NAMALWA (cell line): ENCODE measurements around the gene RNU1-3.
"Not testable (repeated sequence)": the region's sequence is repeated elsewhere in the genome, so short reads cannot be mapped to it uniquely, and the experiment has no call there.

Experiments
- DNase-seq: peaks from one replicate; pipeline ENCODE4 v3.0.0-alpha.2; 2015; ENCODE audit warnings: low spot score

The RNU1-3 gene

GRCh38 chr1:16693449-16694307 lies 26.9 kb upstream of the RNU1-3 start:
- not testable (repeated sequence) for DNase-seq

GRCh38 chr1:16692717-16693448 lies 26.1 kb upstream of the RNU1-3 start:
- DNase-seq = not testable (repeated sequence)

GRCh38 chr1:16692283-16692682 lies 25.5 kb upstream of the RNU1-3 start:
- DNase-seq = not testable (repeated sequence)

DNA sequence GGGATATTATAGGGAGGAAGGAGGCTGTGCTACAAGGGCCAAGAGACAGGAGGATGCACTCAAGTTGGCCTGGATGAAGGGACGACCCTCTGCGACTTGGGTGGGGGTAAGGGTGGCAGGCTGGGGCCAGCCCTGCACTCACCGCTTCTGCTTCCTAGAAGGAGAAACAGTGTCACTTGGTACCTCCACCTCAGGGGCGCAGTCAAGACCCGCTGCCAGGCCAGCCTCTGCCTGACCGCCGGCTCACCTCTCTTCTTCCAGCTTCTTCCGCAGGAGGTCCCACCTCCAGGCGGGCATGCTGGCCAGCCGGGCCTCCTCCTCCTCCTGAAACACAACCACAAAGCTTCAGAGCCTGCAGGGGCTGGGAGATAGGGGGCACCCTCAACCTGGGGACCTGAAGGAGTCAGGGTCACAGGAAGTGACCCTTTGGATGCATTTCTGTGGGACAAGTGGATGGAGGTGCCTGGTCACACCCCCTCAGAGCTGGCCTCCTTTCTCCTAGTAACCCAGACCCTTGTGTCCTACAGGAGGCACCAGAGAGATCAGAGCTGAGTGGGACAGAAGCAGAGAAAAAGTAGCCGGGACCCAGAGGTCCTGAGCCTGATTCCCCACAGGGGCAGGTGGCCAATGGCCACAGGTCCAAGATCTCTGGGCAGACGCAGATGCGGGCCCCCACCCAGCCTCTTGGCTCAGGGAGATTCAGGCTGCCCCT lies 24.4 kb upstream of the RNU1-3 start:
- DNase-seq = not testable (repeated sequence)

DNA sequence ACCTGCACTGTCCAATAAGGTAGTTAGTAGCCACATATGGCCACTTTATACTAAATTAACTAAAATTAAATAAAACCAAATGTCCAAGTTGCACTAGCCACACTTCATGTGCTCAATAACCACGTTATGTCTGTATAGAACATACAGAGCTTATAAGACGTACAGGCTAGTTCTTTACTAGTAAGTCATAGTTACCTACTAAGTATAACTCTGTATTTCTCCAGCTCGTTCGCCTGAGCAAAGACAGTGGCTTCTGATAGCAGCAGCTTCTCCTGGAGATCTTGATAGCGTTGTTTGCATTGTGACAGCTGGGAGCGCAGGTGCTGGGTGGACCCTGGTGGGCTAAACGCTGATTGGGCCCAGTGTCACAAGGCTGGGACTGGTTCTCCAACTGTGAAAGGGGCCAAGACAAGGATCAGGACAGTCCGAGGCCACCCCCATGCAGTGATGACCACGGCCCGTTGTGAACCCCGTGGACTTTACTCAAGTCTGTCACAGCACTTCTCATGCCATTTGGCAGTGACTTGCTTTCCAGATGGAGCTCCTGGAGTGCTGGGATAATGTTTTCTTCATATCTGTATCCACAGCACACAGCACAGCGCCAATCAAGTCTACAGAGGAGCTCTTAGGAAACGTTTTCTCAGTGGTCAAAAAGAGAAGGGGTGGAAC lies 20.5 kb upstream of the RNU1-3 start:
- DNase-seq = not testable (repeated sequence)

DNA sequence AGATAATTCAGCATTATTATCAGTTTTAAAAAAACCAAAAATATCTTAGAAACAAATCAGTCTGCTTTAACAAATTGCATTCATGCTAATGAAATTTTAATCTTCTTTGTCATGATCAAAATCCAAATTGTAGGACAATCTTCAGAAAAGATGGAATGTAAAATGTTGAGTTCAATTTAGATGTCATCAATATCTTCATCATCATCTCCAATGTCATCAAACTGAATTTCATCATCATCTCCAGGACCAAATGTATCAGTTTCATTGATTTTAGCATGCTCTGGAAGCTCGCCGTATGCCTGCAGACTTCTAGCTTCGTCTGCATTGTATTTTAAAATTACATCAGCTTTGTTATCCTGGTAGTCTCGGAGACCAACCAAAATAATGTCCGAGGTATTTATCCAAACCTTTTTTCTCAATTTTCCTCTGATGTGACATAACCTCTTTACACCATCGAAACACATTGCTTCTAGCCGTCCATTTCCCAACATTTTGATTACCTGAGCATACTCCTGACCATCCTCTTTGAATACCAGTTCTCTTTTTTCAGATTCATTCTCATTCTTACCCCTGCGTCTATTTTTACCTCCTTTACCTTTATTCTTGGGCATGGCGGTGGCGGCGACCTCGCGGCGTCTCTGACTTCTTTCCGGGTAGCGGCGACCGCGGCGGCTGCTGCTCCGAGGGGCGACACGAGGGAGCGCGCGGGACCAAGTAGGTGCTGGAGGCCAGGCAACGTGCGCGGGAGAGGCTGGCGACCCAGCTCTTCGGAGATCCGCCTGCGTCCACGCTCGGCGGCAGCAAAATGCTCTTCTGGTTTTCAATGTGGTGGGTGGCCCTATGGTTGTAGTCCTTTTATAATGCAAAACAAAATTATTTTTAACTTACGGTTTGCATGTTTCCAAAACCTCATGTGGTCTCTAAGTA lies 19.0 kb upstream of the RNU1-3 start:
- peak; percentile 71 for DNase-seq

DNA sequence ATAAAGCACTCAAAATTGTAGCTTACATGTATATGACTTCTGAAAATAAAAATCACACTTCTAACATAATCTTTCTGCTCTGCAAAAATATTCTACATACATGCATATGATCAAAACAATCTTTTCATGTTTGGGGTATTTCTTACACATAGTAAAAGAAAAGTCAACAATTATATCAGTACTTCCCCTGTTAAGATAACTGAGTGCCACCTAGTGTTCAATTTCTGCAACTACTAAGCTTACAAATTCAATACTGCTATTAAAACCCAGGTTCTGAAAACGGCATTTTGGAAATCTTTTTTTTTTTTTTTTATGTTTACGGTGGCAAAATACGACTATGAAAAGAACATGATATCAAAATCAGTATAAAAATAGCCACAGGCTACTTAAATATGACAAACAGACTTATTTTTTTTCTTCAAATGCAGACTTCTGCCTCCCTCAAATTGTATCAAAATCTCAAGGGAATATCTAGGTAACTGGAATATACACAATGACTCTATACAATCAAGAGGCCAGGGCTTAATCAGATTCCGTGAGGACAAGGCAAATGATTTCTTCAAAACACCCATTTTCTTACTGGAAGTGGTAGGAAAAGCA lies 18.1 kb upstream of the RNU1-3 start:
- not testable (repeated sequence) for DNase-seq

DNA sequence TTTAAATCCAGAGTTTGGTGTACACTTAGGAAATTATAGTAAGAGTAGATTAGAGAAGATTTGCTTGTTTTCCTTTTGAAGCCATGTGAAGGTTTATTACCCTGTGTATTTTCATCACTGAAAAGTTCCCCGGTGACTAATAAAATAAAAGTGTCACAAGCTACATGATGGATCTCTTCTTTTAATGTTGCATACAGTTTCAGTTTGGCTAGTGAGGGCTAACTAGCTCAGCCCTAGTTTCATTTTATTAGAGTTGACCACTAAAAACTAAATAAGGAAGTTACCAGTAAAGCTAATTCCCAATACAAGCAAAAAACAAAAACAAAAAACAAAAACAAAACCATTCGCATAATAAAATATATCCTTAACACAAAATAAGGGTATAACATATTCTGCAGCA lies 17.4 kb upstream of the RNU1-3 start:
- peak; percentile 25 for DNase-seq

DNA sequence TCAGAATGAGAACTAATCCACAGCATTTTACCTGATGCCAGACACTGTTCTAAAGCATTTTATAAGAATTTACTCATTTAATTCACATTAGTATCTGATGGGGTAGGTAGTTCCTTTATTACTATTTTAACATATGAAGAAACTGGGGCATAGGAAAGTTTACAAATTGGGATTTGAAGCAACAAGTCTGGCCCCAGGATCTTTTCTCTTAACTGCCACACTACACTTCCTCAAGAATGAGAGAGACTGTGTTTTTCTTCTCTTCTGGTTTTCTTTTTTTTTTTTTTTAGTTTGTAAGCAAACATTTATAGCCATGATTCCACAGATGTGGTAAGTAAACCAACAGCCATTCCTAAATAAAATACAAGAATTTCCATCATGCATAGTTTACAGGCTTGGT lies 16.1 kb upstream of the RNU1-3 start:
- not testable (repeated sequence) for DNase-seq

DNA sequence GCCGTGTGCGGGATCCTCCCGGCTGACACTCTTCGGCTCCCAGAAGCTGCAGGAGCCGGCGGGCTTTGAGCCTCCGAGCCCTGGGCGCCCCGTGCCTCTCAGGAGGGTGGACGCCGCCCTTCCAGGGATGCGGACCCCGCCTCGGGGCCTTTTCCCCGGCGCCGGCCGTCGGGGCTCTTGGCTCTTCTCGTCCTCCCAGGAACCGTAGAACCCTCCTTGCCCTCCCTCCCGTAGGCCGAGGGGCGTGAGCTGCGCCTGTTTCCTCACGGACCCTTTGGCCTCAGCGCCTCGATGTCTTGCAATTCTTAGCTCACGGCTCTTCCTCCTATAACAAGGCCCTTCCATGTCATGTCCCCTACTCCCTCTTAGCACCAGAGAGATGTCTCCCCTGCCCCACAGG lies 13.6 kb upstream of the RNU1-3 start:
- not testable (repeated sequence) for DNase-seq

- peak; percentile 75 for DNase-seq
These were observed 11.0 kb upstream of the RNU1-3 start for GRCh38 chr1:16677552-16678431.

DNA sequence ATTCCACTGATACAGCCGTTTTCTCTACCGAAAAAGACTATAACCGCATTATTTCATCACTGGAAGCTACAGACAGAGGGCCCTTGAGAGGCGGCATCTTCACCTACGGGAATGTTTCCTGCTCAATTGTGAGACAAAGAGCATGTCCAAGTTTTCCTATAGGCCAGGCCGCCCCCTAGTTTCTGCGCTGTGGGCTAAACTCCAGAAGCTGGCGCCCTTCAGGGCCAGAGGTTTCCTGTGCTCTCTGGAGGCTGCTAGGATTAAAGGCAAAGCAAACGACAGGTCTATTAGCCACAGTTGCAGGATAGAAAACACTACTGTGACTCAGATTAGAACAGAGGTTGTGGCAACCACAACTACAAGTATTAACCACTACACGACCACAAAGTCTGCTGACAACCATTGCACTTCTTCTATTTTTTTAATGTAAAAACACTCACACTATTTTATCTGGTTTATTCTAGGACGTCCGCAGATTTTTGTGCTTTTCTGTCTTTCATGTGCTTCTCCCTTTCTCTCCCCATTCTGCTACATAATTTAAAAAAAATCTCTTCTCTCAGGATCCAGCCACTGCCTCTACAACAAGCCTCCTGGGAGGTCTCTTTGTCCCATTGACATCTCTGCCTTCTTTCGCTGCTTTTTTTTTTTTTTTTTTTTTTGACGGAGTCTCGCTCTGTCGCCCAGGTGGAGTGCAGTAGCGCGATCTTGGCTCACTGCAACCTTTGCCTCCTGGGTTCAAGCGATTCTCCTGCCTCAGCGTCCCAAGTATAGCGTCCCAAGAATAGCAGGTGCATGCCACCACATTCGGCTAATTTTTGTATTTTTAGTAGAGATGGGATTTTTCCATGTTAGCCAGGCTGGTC lies 10.1 kb upstream of the RNU1-3 start:
- peak; percentile 37 for DNase-seq

- DNase-seq = not testable (repeated sequence)
These were observed 8.4 kb upstream of the RNU1-3 start for GRCh38 chr1:16675118-16675510.

DNA sequence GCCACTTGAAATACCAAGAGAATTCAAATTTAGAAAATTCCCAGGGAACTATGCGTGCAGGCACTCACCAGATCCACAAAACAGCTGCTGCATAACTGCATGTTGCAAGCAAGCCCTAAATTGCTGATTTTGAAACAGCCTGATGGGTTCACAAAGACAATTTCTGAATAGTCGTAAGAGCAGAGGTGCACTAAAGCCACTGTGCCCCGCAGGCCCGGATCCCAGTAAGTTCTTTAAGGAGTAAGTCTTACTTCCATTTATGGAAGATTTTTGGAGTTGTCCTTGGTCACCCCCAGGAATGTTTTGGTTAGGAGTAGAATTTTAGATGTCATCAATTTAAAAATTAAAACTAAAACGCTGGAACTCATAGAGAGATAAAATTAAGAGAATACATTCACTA lies 7.2 kb upstream of the RNU1-3 start:
- DNase-seq = not testable (repeated sequence)

GRCh38 chr1:16665836-16666235 lies 912 bp downstream of the RNU1-3 start:
- not testable (repeated sequence) for DNase-seq

DNA sequence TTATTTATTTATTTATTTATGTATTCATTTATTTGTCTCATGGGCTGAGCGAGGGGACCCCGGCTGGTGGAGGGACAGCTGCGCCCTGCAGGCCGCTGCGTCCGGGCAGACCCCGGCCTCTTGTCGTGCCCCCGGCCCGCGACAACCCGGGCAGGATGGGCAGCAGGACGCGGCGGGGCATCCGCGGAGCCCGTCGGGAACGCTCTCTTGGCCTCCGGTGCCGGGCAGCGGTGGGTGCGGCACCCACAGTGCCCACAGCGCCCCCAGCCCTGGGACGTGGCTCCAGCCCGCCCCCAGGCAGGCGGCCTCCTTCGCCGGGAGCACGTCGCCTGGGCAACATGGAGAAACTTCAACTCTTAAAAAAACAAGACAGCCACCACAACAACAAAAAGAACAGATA lies 8.5 kb downstream of the RNU1-3 start:
- not testable (repeated sequence) for DNase-seq

- DNase-seq = not testable (repeated sequence)
These were observed 9.6 kb downstream of the RNU1-3 start for GRCh38 chr1:16656981-16657683.

DNA sequence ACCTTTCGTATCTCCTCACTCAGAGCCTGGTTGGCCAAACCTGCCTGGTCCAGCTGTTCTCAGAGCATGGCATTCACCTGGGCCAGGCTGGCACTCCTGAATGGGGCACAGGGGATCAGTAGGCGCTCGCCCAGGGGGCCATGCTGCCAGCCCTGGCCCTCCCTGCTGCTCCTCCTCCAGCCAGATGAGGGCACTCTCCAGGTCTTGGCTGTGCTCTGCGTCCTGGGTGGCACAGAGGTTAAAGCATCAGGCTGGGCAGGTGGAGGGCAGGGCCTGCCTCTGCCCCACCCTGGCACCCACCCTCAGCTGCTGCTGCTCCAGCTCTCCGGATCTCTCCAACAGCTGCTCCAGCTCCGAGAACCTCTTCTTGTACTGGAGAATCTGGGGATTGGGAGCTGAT lies 10.2 kb downstream of the RNU1-3 start:
- DNase-seq = not testable (repeated sequence)
